ENCODE results near the gene GCK.

- TF ChIP-seq CTCF (IDR thresholded peaks at IDR 0.05): no peak
- TF ChIP-seq POLR2A (IDR thresholded peaks at IDR 0.05): no peak
Measured at GRCh38 chr7:44119829-44120380, 69.3 kb downstream of the GCK start.
